Cardiac muscle cell (in vitro differentiated cells and primary cell): ENCODE measurements around the gene SNAI1. TPM values are rescaled to one million over a fixed set of nuclear protein-coding genes. Genes with fewer than 3 reads are reported as not detected.

Experiments
- DNase-seq, 2 donors: peaks; one replicate each; pipeline versions ENCODE4 v3.0.0 to v3.0.0-alpha.2; 2010 to 2017; ENCODE audit warnings: low read depth in 1 of 2, low spot score in 1 of 2
- H3K27ac ChIP-seq: fragments of 200-600 bp; sonication (generic); 2 replicates; pipeline ENCODE4 v1.5.1; 2016
- H3K27me3 ChIP-seq: fragments of 200-600 bp; sonication (generic); 2 replicates; pipeline ENCODE4 v1.6.0; 2016; ENCODE audit warnings: control low read depth
- H3K36me3 ChIP-seq: fragments of 200-600 bp; sonication (generic); 2 replicates; pipeline ENCODE4 v1.5.1; 2016; ENCODE audit warnings: control low read depth
- H3K4me1 ChIP-seq: fragments of 200-600 bp; sonication (generic); 2 replicates; pipeline ENCODE4 v1.8.1; 2017; ENCODE audit warnings: low read depth, mild to moderate bottlenecking, mixed run types
- H3K4me3 ChIP-seq: fragments of 200-600 bp; sonication (generic); 2 replicates; pipeline ENCODE4 v1.5.1; 2016; ENCODE audit warnings: mild to moderate bottlenecking
- H3K9me3 ChIP-seq: fragments of 200-600 bp; sonication (generic); 2 replicates; pipeline ENCODE4 v1.5.1; 2017; ENCODE audit warnings: low read depth, mild to moderate bottlenecking, control low read depth
- CTCF ChIP-seq: IDR thresholded peaks from 2 replicates; pipeline ENCODE4 v1.5.1; 2012; ENCODE audit warnings: low read depth, mild to moderate bottlenecking, low read length
- polyA plus RNA-seq: library from polyadenylated mRNA; unstranded; fragments of >200 nt; fragmentation: Nextera tagmentation; extraction: Ambion mirVana; gene quantifications from 2 replicates; pipeline ENCODE4 v1.2.1, GENCODE V29; 2016
- total RNA-seq: library from RNA; depleted of rRNA; stranded (reverse); fragments of >200 nt; gene quantifications from 2 replicates; pipeline ENCODE4 v1.2.3, GENCODE V29; 2016

SNAI1 gene
- total and polyA plus RNA-seq, 2 experiments from 2014 or later: 7.8 to 13.4 TPM

- no peak overlapping the region for H3K4me3 ChIP-seq
- H3K9me3 ChIP-seq: no peaks in the 10 kb centered on the region
- TF ChIP-seq CTCF: no peak
- H3K36me3 ChIP-seq: no peaks in the 10 kb centered on the region
- no peak overlapping the region for H3K27ac ChIP-seq
- H3K4me1 ChIP-seq: no peaks in the 10 kb centered on the region
- H3K27me3 ChIP-seq: no peaks in the 10 kb centered on the region
- no peak for DNase-seq
Measured at GRCh38 chr20:50029083-50029696, 46.4 kb downstream of the SNAI1 start.

- no peak overlapping the region for H3K27ac ChIP-seq
- no peak overlapping the region for H3K4me3 ChIP-seq
- TF ChIP-seq CTCF: no peak
- no peaks in the 10 kb centered on the region for H3K9me3 ChIP-seq
- no peaks in the 10 kb centered on the region for H3K36me3 ChIP-seq
- H3K27me3 ChIP-seq: no peaks in the 10 kb centered on the region
- H3K4me1 ChIP-seq: no peaks in the 10 kb centered on the region
- DNase-seq: peak in 1 of 2 donors; percentile 98
Measured at GRCh38 chr20:50029697-50030461, 47.1 kb downstream of the SNAI1 start.

- Histone ChIP-seq H3K36me3 (no peaks in the 10 kb centered on the region), H3K4me3 (no peak overlapping the region), H3K9me3 (no peaks in the 10 kb centered on the region), H3K27me3 (no peaks in the 10 kb centered on the region), H3K27ac (no peak overlapping the region), H3K4me1 (no peaks in the 10 kb centered on the region)
- TF ChIP-seq CTCF: no peak
- no peak for DNase-seq
Measured at GRCh38 chr20:50032955-50033666, 50.3 kb downstream of the SNAI1 start.

- Histone ChIP-seq H3K27ac (no peak overlapping the region), H3K4me3 (no peak overlapping the region), H3K4me1 (no peaks in the 10 kb centered on the region), H3K36me3 (no peaks in the 10 kb centered on the region), H3K27me3 (no peaks in the 10 kb centered on the region), H3K9me3 (no peaks in the 10 kb centered on the region)
- peak in 1 of 2 donors; percentile 44 for DNase-seq
- no peak for TF ChIP-seq CTCF
Measured at GRCh38 chr20:50034567-50035180, 51.9 kb downstream of the SNAI1 start.

GRCh38 chr20:50036703-50037102 lies 53.9 kb downstream of the SNAI1 start:
- no peak for TF ChIP-seq CTCF
- no peak overlapping the region for H3K4me3 ChIP-seq

More at GRCh38 chr20:50036703-50037102, 53.9 kb downstream of the SNAI1 start:
- no peaks in the 10 kb centered on the region for H3K27me3 ChIP-seq
- no peaks in the 10 kb centered on the region for H3K36me3 ChIP-seq
- H3K4me1 ChIP-seq: peaks cover 15% of the 10 kb centered on the region
- no peak overlapping the region for H3K27ac ChIP-seq
- no peak for DNase-seq
- no peaks in the 10 kb centered on the region for H3K9me3 ChIP-seq
